IMR-90 (cell line): ENCODE data around the gene MFSD6L. TPM values are rescaled to one million over a fixed set of nuclear protein-coding genes. Genes with fewer than 3 reads are reported as not detected.

ENCODE experiments used
- ATAC-seq: fragments of 200-7000 bp; cut with Tn5 transposase; 2 replicates; pipeline ENCODE4 v1.9.1; 2020; ENCODE audit warnings: low read depth, mild to moderate bottlenecking, moderate library complexity
- BruUV-seq: library from RNA; stranded (reverse); fragments of 400-500 nt; replicated peaks from 2 replicates; lab custom pipeline; 2021; lab: Mats Ljungman, UMichigan
- CTCF ChIA-PET: fragments of 300-600 bp; formaldehyde crosslinking; extraction: SDS; loops from one replicate; lab custom pipeline; 2021; ENCODE audit warnings: antibody characterized with exemption; lab: Yijun Ruan, JAX
- POLR2A ChIA-PET: fragments of 300-600 bp; sonication (Branson Sonifier 250); formaldehyde crosslinking; loops from one replicate; lab custom pipeline; 2022; ENCODE audit warnings: antibody characterized with exemption; ENCODE audit not compliant: unreplicated experiment; lab: Charles Lee
- DNase-seq: peaks from one replicate; pipeline ENCODE4 v3.0.0; 2013
- H2AFZ ChIP-seq: replicated peaks from 2 replicates; pipeline ENCODE3; 2013; ENCODE audit warnings: low read length, mild to moderate bottlenecking; ENCODE audit not compliant: poor library complexity
- H2AK5ac ChIP-seq: 2 replicates; pipeline ENCODE4 v1.6.1; 2013; ENCODE audit warnings: low read depth, low read length, inconsistent platforms
- H2AK9ac ChIP-seq: replicated peaks from 2 replicates; pipeline ENCODE3; 2013; ENCODE audit warnings: mild to moderate bottlenecking, low read depth, low read length, moderate library complexity; ENCODE audit not compliant: poor library complexity
- H2BK120ac ChIP-seq: 2 replicates; pipeline ENCODE4 v1.6.1; 2013; ENCODE audit warnings: low read depth, low read length, inconsistent platforms
- H2BK15ac ChIP-seq: 3 replicates; pipeline ENCODE4 v1.6.1; 2013; ENCODE audit warnings: low read depth, low read length, inconsistent platforms
- H2BK20ac ChIP-seq: 2 replicates; pipeline ENCODE4 v1.6.1; 2013; ENCODE audit warnings: low read depth, mild to moderate bottlenecking, inconsistent platforms, low read length, moderate library complexity
- H2BK5ac ChIP-seq: 2 replicates; pipeline ENCODE4 v1.6.1; 2013; ENCODE audit warnings: mild to moderate bottlenecking, low read depth, low read length, inconsistent platforms; ENCODE audit not compliant: poor library complexity, severe bottlenecking
- H3K14ac ChIP-seq: replicated peaks from 2 replicates; pipeline ENCODE4 v1.6.1; 2013; ENCODE audit warnings: low read depth, low read length, inconsistent platforms
- H3K18ac ChIP-seq: 2 replicates; pipeline ENCODE4 v1.6.1; 2013; ENCODE audit warnings: low read depth, low read length, control low read depth
- H3K23ac ChIP-seq: 2 replicates; pipeline ENCODE4 v1.6.1; 2013; ENCODE audit warnings: low read depth, low read length, inconsistent platforms
- H3K27ac ChIP-seq: 2 replicates; pipeline ENCODE4 v1.5.1; 2013; ENCODE audit warnings: mild to moderate bottlenecking, control low read depth, low read length; ENCODE audit not compliant: insufficient read depth
- H3K27me3 ChIP-seq: 2 replicates; pipeline ENCODE4 v1.6.1; 2013; ENCODE audit warnings: low read length; ENCODE audit not compliant: control insufficient read depth, insufficient read depth
- H3K36me3 ChIP-seq: 2 replicates; pipeline ENCODE4 v1.6.1; 2013; ENCODE audit warnings: low read length, mixed read lengths; ENCODE audit not compliant: control insufficient read depth, insufficient read depth
- H3K4ac ChIP-seq: 2 replicates; pipeline ENCODE4 v1.6.1; 2013; ENCODE audit warnings: low read depth, low read length, inconsistent platforms
- H3K4me1 ChIP-seq: 2 replicates; pipeline ENCODE4 v1.6.1; 2013; ENCODE audit warnings: low read length, mixed read lengths; ENCODE audit not compliant: control insufficient read depth, insufficient read depth
- H3K4me2 ChIP-seq: 2 replicates; pipeline ENCODE4 v1.6.1; 2013; ENCODE audit warnings: low read depth, mild to moderate bottlenecking, control low read depth, low read length, moderate library complexity
- H3K4me3 ChIP-seq: 2 replicates; pipeline ENCODE4 v1.5.1; 2013; ENCODE audit warnings: low read depth, mild to moderate bottlenecking, control low read depth, low read length, moderate library complexity; ENCODE audit not compliant: insufficient read depth
- H3K56ac ChIP-seq: 2 replicates; pipeline ENCODE4 v1.6.1; 2013; ENCODE audit warnings: low read length, inconsistent platforms; ENCODE audit not compliant: insufficient read depth; ENCODE audit errors: extremely low read depth
- H3K79me1 ChIP-seq, 2 experiments: 2 replicates each; pipeline ENCODE4 v1.6.1; 2013; ENCODE audit warnings: low read length in 2 of 2, inconsistent platforms in 1 of 2, low read depth in 1 of 2
- H3K9ac ChIP-seq: 2 replicates; pipeline ENCODE4 v1.6.1; 2013; ENCODE audit warnings: low read depth, low read length, control low read depth
- H3K9me1 ChIP-seq: 2 replicates; pipeline ENCODE4 v1.6.1; 2013; ENCODE audit warnings: low read length, inconsistent platforms; ENCODE audit not compliant: insufficient read depth
- H3K9me3 ChIP-seq: 2 replicates; pipeline ENCODE4 v1.6.1; 2013; ENCODE audit warnings: low read length; ENCODE audit not compliant: control insufficient read depth, insufficient read depth
- H4K20me1 ChIP-seq: 2 replicates; pipeline ENCODE4 v1.6.1; 2013; ENCODE audit warnings: low read length, inconsistent platforms; ENCODE audit not compliant: insufficient read depth
- H4K5ac ChIP-seq: 2 replicates; pipeline ENCODE4 v1.6.1; 2013; ENCODE audit warnings: mild to moderate bottlenecking, low read depth, low read length, control low read depth
- H4K8ac ChIP-seq, 2 experiments: 2 replicates each; pipeline ENCODE4 v1.6.1; 2013; ENCODE audit warnings: low read depth in 2 of 2, low read length in 2 of 2, control low read depth in 1 of 2, inconsistent platforms in 1 of 2
- H4K91ac ChIP-seq: 2 replicates; pipeline ENCODE4 v1.6.1; 2013; ENCODE audit warnings: low read depth, low read length, inconsistent platforms; ENCODE audit not compliant: insufficient read depth
- BHLHE40 ChIP-seq: fragments of 150-350 bp; IDR thresholded peaks from 2 replicates; pipeline ENCODE4 v1.6.1; 2016; ENCODE audit warnings: mild to moderate bottlenecking, low read depth, low read length
- CEBPB ChIP-seq: IDR thresholded peaks from 2 replicates; pipeline ENCODE4 v1.6.1; 2012; ENCODE audit warnings: low read depth, low read length, improper control_type of control experiment
- FOS ChIP-seq: fragments of 150-350 bp; IDR thresholded peaks from 2 replicates; pipeline ENCODE4 v1.6.1; 2016; ENCODE audit warnings: low read depth, low read length
- MAZ ChIP-seq: IDR thresholded peaks from 2 replicates; pipeline ENCODE4 v1.6.1; 2012; ENCODE audit warnings: low read depth, mild to moderate bottlenecking, low read length, improper control_type of control experiment, moderate library complexity, borderline replicate concordance
- MXI1 ChIP-seq: IDR thresholded peaks from 2 replicates; pipeline ENCODE4 v1.6.1; 2012; ENCODE audit warnings: low read depth, mild to moderate bottlenecking, low read length, moderate library complexity, borderline replicate concordance
- RAD21 ChIP-seq: IDR thresholded peaks from 2 replicates; pipeline ENCODE4 v1.6.1; 2012; ENCODE audit warnings: low read length, improper control_type of control experiment
- RFX5 ChIP-seq: IDR thresholded peaks from 2 replicates; pipeline ENCODE4 v1.8.0; 2012; ENCODE audit warnings: low read depth, mild to moderate bottlenecking, low read length, moderate library complexity
- WGBS, 2 experiments: methylation state at CpG; one replicate each; pipeline versions ENCODE4 v1.1.5 to v1.1.7; 2013; ENCODE audit warnings: missing lambda C conversion rate in 2 of 2; ENCODE audit not compliant: insufficient read length in 1 of 2; ENCODE audit errors: extremely low coverage in 2 of 2; 5-methylcytosine and 5-hydroxymethylcytosine counted together
- dilution Hi-C: fragments of 300-500 bp; cut with HindIII; formaldehyde crosslinking; loops from one replicate; pipeline ENCODE4 v1.14.3; 2018; ENCODE audit warnings: low sequenced_read_pairs; ENCODE audit not compliant: unreplicated experiment
- in situ Hi-C: fragments of 300-500 bp; cut with MboI; formaldehyde crosslinking; loops from 3 replicates; pipeline ENCODE4 v1.14.3; 2019; ENCODE audit warnings: low sequenced_read_pairs, inconsistent platforms, mixed read lengths
- intact Hi-C: fragments of 100-400 bp; cut with micrococcal nuclease; formaldehyde crosslinking; loops from 2 replicates; pipeline ENCODE4 v1.10.0; 2022
- polyA plus RNA-seq, 3 experiments: library from polyadenylated mRNA; depleted of rRNA; stranded (reverse); fragments of >200 nt; gene quantifications; 2 replicates each; pipeline ENCODE4 v1.2.3, GENCODE V29; 2012; ENCODE audit warnings: low replicate concordance in 1 of 3
- total RNA-seq: library from RNA; depleted of rRNA; stranded (reverse); fragments of >200 nt; gene quantifications from 2 replicates; pipeline ENCODE4 v1.2.3, GENCODE V29; 2012
- TF ChIP-seq, protein P1 (sequence below): fragments of 150-350 bp; IDR thresholded peaks from 2 replicates; pipeline ENCODE4 v1.6.1; 2017; ENCODE audit warnings: mild to moderate bottlenecking, antibody characterized with exemption, low read length, low read depth
- TF ChIP-seq, protein P2 (sequence below): fragments of 150-350 bp; IDR thresholded peaks from 2 replicates; pipeline ENCODE4 v1.6.1; 2016; ENCODE audit warnings: low read depth, mild to moderate bottlenecking, low read length, moderate library complexity, borderline replicate concordance

MFSD6L gene
- total and polyA plus RNA-seq, 2 of the 4 experiments (the other 2 are of a cell fraction), result not detected

DNA sequence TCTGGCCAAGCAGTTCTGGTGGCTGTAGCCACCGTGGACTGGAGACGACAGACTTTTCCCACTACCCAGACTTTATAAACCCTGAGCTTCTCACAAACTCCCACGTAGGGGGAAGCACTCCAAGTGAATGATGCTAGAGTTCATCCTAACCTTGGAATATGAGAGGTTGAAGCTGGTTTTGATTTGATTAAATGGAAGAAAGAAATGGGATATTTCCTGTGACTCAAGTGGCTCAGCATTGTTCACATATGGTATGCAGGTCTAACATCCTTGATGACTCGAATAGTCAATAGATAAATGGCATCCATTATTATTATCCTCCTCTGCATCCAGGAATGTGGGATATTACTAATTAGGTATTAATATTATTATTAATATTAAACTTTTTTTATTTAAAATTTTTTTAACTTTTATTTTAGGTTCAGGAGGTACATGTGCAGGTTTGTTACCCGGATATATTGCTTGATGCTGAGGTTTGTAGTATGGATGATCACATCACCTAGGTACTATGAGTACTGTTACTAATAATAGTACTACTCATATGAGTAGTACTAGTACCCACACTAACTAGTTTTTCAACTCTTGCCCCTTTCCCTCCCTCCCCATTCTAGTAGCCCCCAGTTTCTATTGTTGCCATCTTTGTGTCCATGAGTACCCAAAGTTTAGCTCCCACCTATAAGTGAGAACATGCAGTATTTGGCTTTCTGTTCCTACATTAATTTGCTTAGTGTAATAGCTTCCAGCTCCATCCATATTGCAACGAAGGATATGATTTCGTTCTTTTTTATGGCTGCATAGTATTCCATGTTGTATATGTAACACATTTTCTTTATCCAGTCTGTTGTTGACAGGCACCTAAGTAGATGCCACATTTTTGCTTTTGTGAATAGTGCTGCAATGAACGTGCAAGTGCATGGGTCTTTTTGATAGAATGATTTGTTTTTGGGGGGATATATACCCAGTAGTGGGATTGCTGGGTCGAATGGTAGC is 45.4 kb upstream of the MFSD6L start:
- Histone ChIP-seq H3K27ac (no peak overlapping the region), H3K4ac (no peak overlapping the region), H3K56ac (no peak overlapping the region), H3K4me2 (no peak overlapping the region), H3K27me3 (no peaks in the 10 kb centered on the region), H2BK120ac (no peak overlapping the region), H2AFZ (no peak overlapping the region), H4K91ac (no peak overlapping the region), H2AK5ac (no peak overlapping the region), H2BK20ac (no peak overlapping the region), H3K4me3 (no peak overlapping the region), H3K23ac (no peak overlapping the region), H3K14ac (no peak overlapping the region), H3K18ac (no peak overlapping the region), H4K8ac (no peak overlapping the region), H2AK9ac (no peak overlapping the region), H4K20me1 (no peaks in the 10 kb centered on the region), H3K36me3 (no peaks in the 10 kb centered on the region), H2BK15ac (no peak overlapping the region), H3K4me1 (no peaks in the 10 kb centered on the region), H3K9me3 (no peaks in the 10 kb centered on the region), H3K9ac (no peak overlapping the region), H4K5ac (no peak overlapping the region), H3K9me1 (no peaks in the 10 kb centered on the region), H2BK5ac (no peak overlapping the region), H3K79me1 (no peaks in the 10 kb centered on the region)
- in situ Hi-C loops (no loop called here), dilution Hi-C loops (no loop called here), intact Hi-C loops (no loop called here)
- no TSS peak for BruUV-seq
- TF ChIP-seq RAD21 (no peak), BHLHE40 (no peak), CEBPB (no peak), FOS (no peak), MXI1 (no peak), MAZ (no peak), RFX5 (no peak)
- TF ChIP-seq, protein P1, sequence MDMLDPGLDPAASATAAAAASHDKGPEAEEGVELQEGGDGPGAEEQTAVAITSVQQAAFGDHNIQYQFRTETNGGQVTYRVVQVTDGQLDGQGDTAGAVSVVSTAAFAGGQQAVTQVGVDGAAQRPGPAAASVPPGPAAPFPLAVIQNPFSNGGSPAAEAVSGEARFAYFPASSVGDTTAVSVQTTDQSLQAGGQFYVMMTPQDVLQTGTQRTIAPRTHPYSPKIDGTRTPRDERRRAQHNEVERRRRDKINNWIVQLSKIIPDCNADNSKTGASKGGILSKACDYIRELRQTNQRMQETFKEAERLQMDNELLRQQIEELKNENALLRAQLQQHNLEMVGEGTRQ, result no peak
- TF ChIP-seq, protein P2, sequence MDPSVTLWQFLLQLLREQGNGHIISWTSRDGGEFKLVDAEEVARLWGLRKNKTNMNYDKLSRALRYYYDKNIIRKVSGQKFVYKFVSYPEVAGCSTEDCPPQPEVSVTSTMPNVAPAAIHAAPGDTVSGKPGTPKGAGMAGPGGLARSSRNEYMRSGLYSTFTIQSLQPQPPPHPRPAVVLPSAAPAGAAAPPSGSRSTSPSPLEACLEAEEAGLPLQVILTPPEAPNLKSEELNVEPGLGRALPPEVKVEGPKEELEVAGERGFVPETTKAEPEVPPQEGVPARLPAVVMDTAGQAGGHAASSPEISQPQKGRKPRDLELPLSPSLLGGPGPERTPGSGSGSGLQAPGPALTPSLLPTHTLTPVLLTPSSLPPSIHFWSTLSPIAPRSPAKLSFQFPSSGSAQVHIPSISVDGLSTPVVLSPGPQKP, result no peak
- ATAC-seq (no peak), DNase-seq (no peak)
- ChIA-PET CTCF (no interaction called here), POLR2A (no interaction called here)
- no CpG with 5 or more reads among the region's 9 CpGs for WGBS, 2 experiments
